Activated naive CD8-positive, alpha-beta T cell (primary cell): Measurements from ENCODE around the gene RHBDD1.

Experiments
- H3K27ac Mint-ChIP-seq: one replicate; pipeline ENCODE4 v1.8.0; 2021; ENCODE audit warnings: mixed read lengths
- H3K27me3 Mint-ChIP-seq: one replicate; pipeline ENCODE4 v1.8.0; 2021; ENCODE audit warnings: mixed read lengths
- H3K36me3 Mint-ChIP-seq: one replicate; pipeline ENCODE4 v1.8.0; 2021; ENCODE audit warnings: mixed read lengths
- H3K4me1 Mint-ChIP-seq: one replicate; pipeline ENCODE4 v1.8.0; 2021; ENCODE audit warnings: low read depth, mixed read lengths
- H3K4me3 Mint-ChIP-seq: one replicate; pipeline ENCODE4 v1.8.0; 2021; ENCODE audit warnings: mild to moderate bottlenecking, mixed read lengths
- H3K9me3 Mint-ChIP-seq: one replicate; pipeline ENCODE4 v1.8.0; 2021; ENCODE audit warnings: low read depth, mixed read lengths

RHBDD1 gene

GRCh38 chr2:226835796-226836547, at the start of gene RHBDD1:
RHBDD1 (plus strand) TSS chr2:226836054; CDS start chr2:226864694, 28,640 bp downstream.
- Mint-ChIP-seq H3K27me3 (no peaks in the 10 kb centered on the region), H3K4me1 (peaks cover 60% of the 10 kb centered on the region), H3K9me3 (no peaks in the 10 kb centered on the region), H3K27ac (peak within 1 kb of the TSS; percentile 99), H3K4me3 (peak within 1 kb of the TSS; percentile 94), H3K36me3 (peaks cover 11% of the 10 kb centered on the region)

GRCh38 chr2:226788064-226788463, 47.8 kb upstream of the RHBDD1 start:
- no peaks in the 10 kb centered on the region for H3K27me3 Mint-ChIP-seq
- peaks cover 4% of the 10 kb centered on the region for H3K36me3 Mint-ChIP-seq
- peaks cover 32% of the 10 kb centered on the region for H3K4me1 Mint-ChIP-seq
- H3K4me3 Mint-ChIP-seq, result no peak overlapping the region
- H3K27ac Mint-ChIP-seq, result no peak overlapping the region
- H3K9me3 Mint-ChIP-seq, result no peaks in the 10 kb centered on the region

GRCh38 chr2:226788881-226789490, 46.9 kb upstream of the RHBDD1 start:
- H3K9me3 Mint-ChIP-seq, result no peaks in the 10 kb centered on the region
- no peak overlapping the region for H3K27ac Mint-ChIP-seq
- no peaks in the 10 kb centered on the region for H3K27me3 Mint-ChIP-seq
- no peaks in the 10 kb centered on the region for H3K36me3 Mint-ChIP-seq
- peaks cover 41% of the 10 kb centered on the region for H3K4me1 Mint-ChIP-seq
- H3K4me3 Mint-ChIP-seq, result no peak overlapping the region

GRCh38 chr2:226790011-226790410, 45.8 kb upstream of the RHBDD1 start:
- Mint-ChIP-seq H3K4me3 (peak overlapping the region; percentile 51), H3K9me3 (no peaks in the 10 kb centered on the region), H3K36me3 (no peaks in the 10 kb centered on the region), H3K27ac (peak overlapping the region; percentile 75), H3K27me3 (no peaks in the 10 kb centered on the region), H3K4me1 (peaks cover 50% of the 10 kb centered on the region)

GRCh38 chr2:226790431-226790830, 45.4 kb upstream of the RHBDD1 start:
- Mint-ChIP-seq H3K27ac (peak overlapping the region; percentile 98), H3K36me3 (no peaks in the 10 kb centered on the region), H3K9me3 (no peaks in the 10 kb centered on the region), H3K27me3 (no peaks in the 10 kb centered on the region), H3K4me3 (peak overlapping the region; percentile 88), H3K4me1 (peaks cover 50% of the 10 kb centered on the region)

- Mint-ChIP-seq H3K4me1 (peaks cover 50% of the 10 kb centered on the region), H3K9me3 (no peaks in the 10 kb centered on the region), H3K36me3 (no peaks in the 10 kb centered on the region), H3K27me3 (no peaks in the 10 kb centered on the region), H3K4me3 (peak overlapping the region; percentile 88), H3K27ac (peak overlapping the region; percentile 98)
Measured at GRCh38 chr2:226791056-226791486, 44.8 kb upstream of the RHBDD1 start.

GRCh38 chr2:226791487-226792081, 44.3 kb upstream of the RHBDD1 start:
- no peaks in the 10 kb centered on the region for H3K27me3 Mint-ChIP-seq
- peak overlapping the region; percentile 98 for H3K27ac Mint-ChIP-seq
- peaks cover 51% of the 10 kb centered on the region for H3K4me1 Mint-ChIP-seq
- peaks cover 2% of the 10 kb centered on the region for H3K36me3 Mint-ChIP-seq
- H3K9me3 Mint-ChIP-seq, result no peaks in the 10 kb centered on the region
- H3K4me3 Mint-ChIP-seq, result peak overlapping the region; percentile 88

- H3K4me3 Mint-ChIP-seq, result peak overlapping the region; percentile 74
- H3K27ac Mint-ChIP-seq, result peak overlapping the region; percentile 75
- no peaks in the 10 kb centered on the region for H3K27me3 Mint-ChIP-seq
- H3K36me3 Mint-ChIP-seq, result peaks cover 2% of the 10 kb centered on the region
- peaks cover 53% of the 10 kb centered on the region for H3K4me1 Mint-ChIP-seq
- H3K9me3 Mint-ChIP-seq, result no peaks in the 10 kb centered on the region
Measured at GRCh38 chr2:226792155-226792881, 43.5 kb upstream of the RHBDD1 start.

- Mint-ChIP-seq H3K4me3 (peak overlapping the region; percentile 20), H3K9me3 (no peaks in the 10 kb centered on the region), H3K36me3 (peaks cover 2% of the 10 kb centered on the region), H3K27ac (peak overlapping the region; percentile 7), H3K4me1 (peaks cover 56% of the 10 kb centered on the region), H3K27me3 (no peaks in the 10 kb centered on the region)
Measured at GRCh38 chr2:226793646-226794045, 42.2 kb upstream of the RHBDD1 start.

GRCh38 chr2:226794196-226794661, 41.6 kb upstream of the RHBDD1 start:
- peaks cover 2% of the 10 kb centered on the region for H3K36me3 Mint-ChIP-seq
- peak overlapping the region; percentile 48 for H3K4me3 Mint-ChIP-seq
- H3K27ac Mint-ChIP-seq, result peak overlapping the region; percentile 29
- peaks cover 51% of the 10 kb centered on the region for H3K4me1 Mint-ChIP-seq
- H3K9me3 Mint-ChIP-seq, result no peaks in the 10 kb centered on the region
- no peaks in the 10 kb centered on the region for H3K27me3 Mint-ChIP-seq

GRCh38 chr2:226794751-226795171, 41.1 kb upstream of the RHBDD1 start:
- peaks cover 2% of the 10 kb centered on the region for H3K36me3 Mint-ChIP-seq
- no peak overlapping the region for H3K4me3 Mint-ChIP-seq
- no peaks in the 10 kb centered on the region for H3K27me3 Mint-ChIP-seq
- peaks cover 49% of the 10 kb centered on the region for H3K4me1 Mint-ChIP-seq
- H3K27ac Mint-ChIP-seq, result no peak overlapping the region
- no peaks in the 10 kb centered on the region for H3K9me3 Mint-ChIP-seq

- peaks cover 2% of the 10 kb centered on the region for H3K36me3 Mint-ChIP-seq
- H3K4me1 Mint-ChIP-seq, result peaks cover 47% of the 10 kb centered on the region
- H3K27me3 Mint-ChIP-seq, result no peaks in the 10 kb centered on the region
- no peak overlapping the region for H3K4me3 Mint-ChIP-seq
- no peak overlapping the region for H3K27ac Mint-ChIP-seq
- no peaks in the 10 kb centered on the region for H3K9me3 Mint-ChIP-seq
Measured at GRCh38 chr2:226795281-226796011, 40.4 kb upstream of the RHBDD1 start.

GRCh38 chr2:226796012-226796839, 39.6 kb upstream of the RHBDD1 start:
- Mint-ChIP-seq H3K9me3 (no peaks in the 10 kb centered on the region), H3K36me3 (peaks cover 2% of the 10 kb centered on the region), H3K4me1 (peaks cover 47% of the 10 kb centered on the region), H3K4me3 (peak overlapping the region; percentile 54), H3K27me3 (no peaks in the 10 kb centered on the region), H3K27ac (no peak overlapping the region)
